ENCODE measurements around the gene UBAC1. TPM values are rescaled to one million over a fixed set of nuclear protein-coding genes. Genes with fewer than 3 reads are reported as not detected.
"Not testable (repeated sequence)": the region's sequence is repeated elsewhere in the genome, so short reads cannot be mapped to it uniquely, and the experiment has no call there.

Gene UBAC1
- total and polyA plus RNA-seq, 2 experiments from 2014 or later: 35.2 to 36.4 TPM

DNA sequence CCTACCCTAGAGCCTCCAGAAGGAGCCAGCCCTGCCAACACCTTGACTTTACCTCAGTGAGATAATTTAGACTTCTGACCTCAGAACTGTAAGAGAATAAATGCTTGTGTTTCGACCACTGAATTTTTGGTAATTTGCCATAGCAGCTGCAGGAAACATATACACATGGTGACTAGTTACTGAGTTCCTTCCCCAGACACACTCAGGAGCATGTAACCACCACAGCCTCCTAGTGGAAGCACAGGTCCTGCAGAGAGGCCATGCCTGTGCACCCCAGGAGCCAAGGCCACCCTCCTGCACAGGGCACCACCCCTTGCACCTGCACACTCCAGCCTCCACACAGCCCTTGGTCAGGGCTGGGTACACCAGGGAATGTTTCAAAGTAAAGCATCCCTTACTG is 46.3 kb downstream of the UBAC1 start:
- DNase-seq (ENCODE audit: low spot score): no peak
- no peaks in the 10 kb centered on the region for H3K4me1 ChIP-seq (ENCODE audit: insufficient read depth)
- peaks cover 6% of the 10 kb centered on the region for H3K36me3 ChIP-seq (replicated peaks; ENCODE audit: insufficient read depth, low read depth)
- no peaks in the 10 kb centered on the region for H4K20me1 ChIP-seq (ENCODE audit: insufficient read depth, poor library complexity, severe bottlenecking)
- peaks cover 32% of the 10 kb centered on the region for H3K9me3 ChIP-seq (ENCODE audit: low read depth)
- H3K9me2 ChIP-seq (replicated peaks; ENCODE audit: insufficient read depth): no peaks in the 10 kb centered on the region
- H3K27me3 ChIP-seq: no peaks in the 10 kb centered on the region
- no peak overlapping the region for H3K27ac ChIP-seq
- peaks cover 11% of the 10 kb centered on the region for H3K79me2 ChIP-seq
- TF ChIP-seq EZH2phosphoT487 (IDR thresholded peaks at IDR 0.05; ENCODE audit: low read depth, severe bottlenecking, unreplicated experiment) (no peak), EZH2 (IDR thresholded peaks at IDR 0.05; ENCODE audit: borderline replicate concordance) (no peak)
- TF ChIP-seq, protein P1, sequence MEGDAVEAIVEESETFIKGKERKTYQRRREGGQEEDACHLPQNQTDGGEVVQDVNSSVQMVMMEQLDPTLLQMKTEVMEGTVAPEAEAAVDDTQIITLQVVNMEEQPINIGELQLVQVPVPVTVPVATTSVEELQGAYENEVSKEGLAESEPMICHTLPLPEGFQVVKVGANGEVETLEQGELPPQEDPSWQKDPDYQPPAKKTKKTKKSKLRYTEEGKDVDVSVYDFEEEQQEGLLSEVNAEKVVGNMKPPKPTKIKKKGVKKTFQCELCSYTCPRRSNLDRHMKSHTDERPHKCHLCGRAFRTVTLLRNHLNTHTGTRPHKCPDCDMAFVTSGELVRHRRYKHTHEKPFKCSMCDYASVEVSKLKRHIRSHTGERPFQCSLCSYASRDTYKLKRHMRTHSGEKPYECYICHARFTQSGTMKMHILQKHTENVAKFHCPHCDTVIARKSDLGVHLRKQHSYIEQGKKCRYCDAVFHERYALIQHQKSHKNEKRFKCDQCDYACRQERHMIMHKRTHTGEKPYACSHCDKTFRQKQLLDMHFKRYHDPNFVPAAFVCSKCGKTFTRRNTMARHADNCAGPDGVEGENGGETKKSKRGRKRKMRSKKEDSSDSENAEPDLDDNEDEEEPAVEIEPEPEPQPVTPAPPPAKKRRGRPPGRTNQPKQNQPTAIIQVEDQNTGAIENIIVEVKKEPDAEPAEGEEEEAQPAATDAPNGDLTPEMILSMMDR (IDR thresholded peaks at IDR 0.05; ENCODE audit: poor library complexity): no peak
- 95% methylated on average over 1 of the region's 1 CpG for WGBS (ENCODE audit: low lambda C conversion rate, missing lambda C conversion rate)
- H2AFZ ChIP-seq: no peak overlapping the region
- H3K4me2 ChIP-seq: no peak overlapping the region
- H3K4me3 ChIP-seq: no peak overlapping the region

DNA sequence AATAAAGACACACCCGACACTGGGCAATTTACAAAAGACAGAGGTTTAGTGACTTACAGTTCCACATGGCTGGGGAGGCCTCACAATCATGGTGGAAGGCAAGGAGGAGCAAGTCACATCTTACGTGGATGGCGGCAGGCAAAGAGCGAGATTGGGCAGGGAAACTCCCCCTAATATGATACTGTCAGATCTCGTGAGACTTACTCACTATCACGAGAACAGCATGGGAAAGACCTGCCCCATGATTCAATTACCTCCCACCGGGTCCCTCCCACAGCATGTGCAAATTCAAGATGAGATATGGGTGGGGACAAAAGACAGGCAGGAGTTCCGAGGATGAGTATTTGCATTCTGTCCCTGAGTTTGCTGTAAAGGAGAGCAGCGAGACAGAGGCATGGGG is 49.9 kb downstream of the UBAC1 start:
- not testable (repeated sequence) for H3K4me1 ChIP-seq (ENCODE audit: insufficient read depth); H3K4me3 ChIP-seq; H3K36me3 ChIP-seq (replicated peaks; ENCODE audit: insufficient read depth, low read depth); H3K9me2 ChIP-seq (replicated peaks; ENCODE audit: insufficient read depth); H3K27ac ChIP-seq; H4K20me1 ChIP-seq (ENCODE audit: insufficient read depth, poor library complexity, severe bottlenecking); H3K4me2 ChIP-seq; H2AFZ ChIP-seq; DNase-seq (ENCODE audit: low spot score); H3K27me3 ChIP-seq
- WGBS (ENCODE audit: low lambda C conversion rate, missing lambda C conversion rate): 98% methylated on average over 9 of the region's 9 CpGs
- peaks cover 20% of the 10 kb centered on the region for H3K9me3 ChIP-seq (ENCODE audit: low read depth)
- peaks cover 37% of the 10 kb centered on the region for H3K79me2 ChIP-seq

DNA sequence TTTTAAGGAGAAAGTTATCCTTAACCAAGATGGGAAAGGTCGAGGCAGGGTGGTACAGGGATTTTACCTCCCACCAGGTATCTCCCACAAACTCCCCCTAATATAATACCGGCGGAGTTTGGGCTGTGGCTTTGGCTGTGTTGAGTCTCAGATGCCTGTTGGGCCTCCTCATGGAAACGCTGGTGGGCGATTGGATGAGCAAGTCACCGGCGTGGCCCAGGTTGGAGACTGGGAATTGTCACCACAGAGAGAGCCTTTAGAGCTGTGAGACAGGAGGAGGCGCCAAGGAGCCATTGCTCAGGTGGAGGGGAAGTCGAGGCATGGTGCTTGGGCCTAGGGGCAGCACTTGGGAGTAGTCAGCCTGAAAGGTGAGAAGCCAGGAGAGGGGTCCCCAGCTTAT is 50.4 kb downstream of the UBAC1 start:
- H3K36me3 ChIP-seq (replicated peaks; ENCODE audit: insufficient read depth, low read depth): peaks cover 1% of the 10 kb centered on the region
- DNase-seq (ENCODE audit: low spot score): no peak
- TF ChIP-seq, protein P1 (IDR thresholded peaks at IDR 0.05; ENCODE audit: poor library complexity): no peak
- no peak for TF ChIP-seq EZH2phosphoT487 (IDR thresholded peaks at IDR 0.05; ENCODE audit: low read depth, severe bottlenecking, unreplicated experiment)
- no peak for TF ChIP-seq EZH2 (IDR thresholded peaks at IDR 0.05; ENCODE audit: borderline replicate concordance)
- H4K20me1 ChIP-seq (ENCODE audit: insufficient read depth, poor library complexity, severe bottlenecking): peaks cover 8% of the 10 kb centered on the region
- H3K9me2 ChIP-seq (replicated peaks; ENCODE audit: insufficient read depth): no peaks in the 10 kb centered on the region
- H3K27me3 ChIP-seq: no peaks in the 10 kb centered on the region
- no peak overlapping the region for H3K27ac ChIP-seq
- no peak overlapping the region for H3K4me2 ChIP-seq
- 98% methylated on average over 9 of the region's 9 CpGs for WGBS (ENCODE audit: low lambda C conversion rate, missing lambda C conversion rate)
- H3K9me3 ChIP-seq (ENCODE audit: low read depth): peaks cover 15% of the 10 kb centered on the region
- H2AFZ ChIP-seq: no peak overlapping the region
- H3K4me1 ChIP-seq (ENCODE audit: insufficient read depth): peaks cover 10% of the 10 kb centered on the region
- H3K4me3 ChIP-seq: no peak overlapping the region
- H3K79me2 ChIP-seq: peaks cover 40% of the 10 kb centered on the region

DNA sequence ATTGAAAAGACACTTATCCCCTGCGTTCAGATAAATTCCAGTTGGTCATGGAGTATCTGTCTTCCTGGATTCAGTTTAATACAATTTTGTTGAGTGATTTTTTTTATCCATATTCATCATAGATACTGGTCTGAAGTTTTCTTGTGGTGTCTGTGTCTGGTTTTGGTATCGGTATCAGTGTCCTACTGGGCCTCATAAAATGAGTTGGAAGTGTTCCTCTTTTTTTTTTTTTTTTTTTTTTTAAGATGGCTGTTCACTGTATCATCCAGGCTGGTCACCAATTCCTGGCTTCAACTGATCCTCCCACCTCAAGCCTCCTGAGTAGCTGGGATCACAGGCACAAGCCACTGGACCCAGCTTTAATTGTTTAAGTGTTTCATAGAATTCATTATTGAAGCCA is 51.0 kb downstream of the UBAC1 start:
- peaks cover 45% of the 10 kb centered on the region for H3K79me2 ChIP-seq
- peaks cover 10% of the 10 kb centered on the region for H3K9me3 ChIP-seq (ENCODE audit: low read depth)
- no peak overlapping the region for H3K27ac ChIP-seq
- no peak overlapping the region for H2AFZ ChIP-seq
- H3K9me2 ChIP-seq (replicated peaks; ENCODE audit: insufficient read depth): no peaks in the 10 kb centered on the region
- H3K4me1 ChIP-seq (ENCODE audit: insufficient read depth): peaks cover 15% of the 10 kb centered on the region
- WGBS (ENCODE audit: low lambda C conversion rate, missing lambda C conversion rate): 97% methylated on average over 2 of the region's 2 CpGs
- H3K27me3 ChIP-seq: no peaks in the 10 kb centered on the region
- no peak overlapping the region for H3K4me2 ChIP-seq
- TF ChIP-seq EZH2 (IDR thresholded peaks at IDR 0.05; ENCODE audit: borderline replicate concordance) (no peak), EZH2phosphoT487 (IDR thresholded peaks at IDR 0.05; ENCODE audit: low read depth, severe bottlenecking, unreplicated experiment) (no peak)
- TF ChIP-seq, protein P1 (IDR thresholded peaks at IDR 0.05; ENCODE audit: poor library complexity): no peak
- no peaks in the 10 kb centered on the region for H3K36me3 ChIP-seq (replicated peaks; ENCODE audit: insufficient read depth, low read depth)
- peaks cover 13% of the 10 kb centered on the region for H4K20me1 ChIP-seq (ENCODE audit: insufficient read depth, poor library complexity, severe bottlenecking)
- no peak for DNase-seq (ENCODE audit: low spot score)
- no peak overlapping the region for H3K4me3 ChIP-seq

All from hepatocyte (in vitro differentiated cells).